ENCODE data around the gene SEMA5A.

Gene SEMA5A

GRCh38 chr5:9340085-9340484, 205.8 kb downstream of the SEMA5A start:
- no peak for DNase-seq (ENCODE audit: low read depth in 3 of 3, low spot score in 1 of 3)

GRCh38 chr5:9339206-9339818, 206.6 kb downstream of the SEMA5A start:
- DNase-seq (ENCODE audit: low read depth in 3 of 3, low spot score in 1 of 3): no peak

GRCh38 chr5:9338796-9339195, 207.1 kb downstream of the SEMA5A start:
- no peak for DNase-seq (ENCODE audit: low read depth in 3 of 3, low spot score in 1 of 3)

GRCh38 chr5:9337928-9338595, 207.8 kb downstream of the SEMA5A start:
- DNase-seq (ENCODE audit: low read depth in 3 of 3, low spot score in 1 of 3): no peak

- no peak for DNase-seq (ENCODE audit: low read depth in 3 of 3, low spot score in 1 of 3)
These were observed 209.9 kb downstream of the SEMA5A start for GRCh38 chr5:9335754-9336495.

GRCh38 chr5:9335269-9335668, 210.6 kb downstream of the SEMA5A start:
- no peak for DNase-seq (ENCODE audit: low read depth in 3 of 3, low spot score in 1 of 3)

- DNase-seq (ENCODE audit: low read depth in 3 of 3, low spot score in 1 of 3): no peak
These were observed 213.8 kb downstream of the SEMA5A start for GRCh38 chr5:9332026-9332425.

GRCh38 chr5:9331372-9331771, 214.5 kb downstream of the SEMA5A start:
- DNase-seq (ENCODE audit: low read depth in 3 of 3, low spot score in 1 of 3): no peak

GRCh38 chr5:9329125-9329524, 216.8 kb downstream of the SEMA5A start:
- no peak for DNase-seq (ENCODE audit: low read depth in 3 of 3, low spot score in 1 of 3)

- no peak for DNase-seq (ENCODE audit: low read depth in 3 of 3, low spot score in 1 of 3)
These were observed 220.3 kb downstream of the SEMA5A start for GRCh38 chr5:9325549-9325948.

- no peak for DNase-seq (ENCODE audit: low read depth in 3 of 3, low spot score in 1 of 3)
These were observed 221.4 kb downstream of the SEMA5A start for GRCh38 chr5:9324348-9325077.

GRCh38 chr5:9320652-9321051, 225.2 kb downstream of the SEMA5A start:
- no peak for DNase-seq (ENCODE audit: low read depth in 3 of 3, low spot score in 1 of 3)

GRCh38 chr5:9318031-9318430, 227.8 kb downstream of the SEMA5A start:
- DNase-seq (ENCODE audit: low read depth in 3 of 3, low spot score in 1 of 3): no peak

- no peak for DNase-seq (ENCODE audit: low read depth in 3 of 3, low spot score in 1 of 3)
These were observed 229.1 kb downstream of the SEMA5A start for GRCh38 chr5:9316733-9317132.

- no peak for DNase-seq (ENCODE audit: low read depth in 3 of 3, low spot score in 1 of 3)
These were observed 229.8 kb downstream of the SEMA5A start for GRCh38 chr5:9316041-9316440.

- no peak for DNase-seq (ENCODE audit: low read depth in 3 of 3, low spot score in 1 of 3)
These were observed 231.3 kb downstream of the SEMA5A start for GRCh38 chr5:9314558-9314957.

- DNase-seq (ENCODE audit: low read depth in 3 of 3, low spot score in 1 of 3): no peak
These were observed 232.1 kb downstream of the SEMA5A start for GRCh38 chr5:9313751-9314150.

GRCh38 chr5:9307150-9307549, 238.7 kb downstream of the SEMA5A start:
- no peak for DNase-seq (ENCODE audit: low read depth in 3 of 3, low spot score in 1 of 3)

- DNase-seq (ENCODE audit: low read depth in 3 of 3, low spot score in 1 of 3): no peak
These were observed 243.7 kb downstream of the SEMA5A start for GRCh38 chr5:9302218-9302617.

GRCh38 chr5:9301200-9301599, 244.7 kb downstream of the SEMA5A start:
- DNase-seq (ENCODE audit: low read depth in 3 of 3, low spot score in 1 of 3): no peak

- no peak for DNase-seq (ENCODE audit: low read depth in 3 of 3, low spot score in 1 of 3)
These were observed 248.7 kb downstream of the SEMA5A start for GRCh38 chr5:9297134-9297533.

- no peak for DNase-seq (ENCODE audit: low read depth in 3 of 3, low spot score in 1 of 3)
These were observed 250.4 kb downstream of the SEMA5A start for GRCh38 chr5:9295466-9295801.

All from stimulated activated CD4-positive, alpha-beta T cell treated with anti-CD3 and anti-CD28 coated beads, TNF-alpha, amount 100 ng/mL, for 1 hour (primary cell).